Peyer's patch (tissue), 4 donors: ENCODE data around the gene ADPRS.

Experiments
- POLR2A ChIP-seq, 2 donors: fragments of 450-650 bp; IDR thresholded peaks; one replicate each; pipeline ENCODE4 v1.5.1; 2017; ENCODE audit warnings: antibody characterized with exemption in 2 of 2, mild to moderate bottlenecking in 2 of 2, moderate library complexity in 2 of 2
- TF ChIP-seq, protein P1 (sequence below), 6 experiments: fragments of 450-650 bp in 4 of 6; fragments of 200-600 bp in 2 of 6; sonication (generic) in 1 of 6; IDR thresholded peaks; one replicate each; pipeline ENCODE4 v1.5.1; 2017 to 2019; ENCODE audit warnings: antibody characterized with exemption in 6 of 6, mild to moderate bottlenecking in 3 of 6, moderate library complexity in 1 of 6

DNA sequence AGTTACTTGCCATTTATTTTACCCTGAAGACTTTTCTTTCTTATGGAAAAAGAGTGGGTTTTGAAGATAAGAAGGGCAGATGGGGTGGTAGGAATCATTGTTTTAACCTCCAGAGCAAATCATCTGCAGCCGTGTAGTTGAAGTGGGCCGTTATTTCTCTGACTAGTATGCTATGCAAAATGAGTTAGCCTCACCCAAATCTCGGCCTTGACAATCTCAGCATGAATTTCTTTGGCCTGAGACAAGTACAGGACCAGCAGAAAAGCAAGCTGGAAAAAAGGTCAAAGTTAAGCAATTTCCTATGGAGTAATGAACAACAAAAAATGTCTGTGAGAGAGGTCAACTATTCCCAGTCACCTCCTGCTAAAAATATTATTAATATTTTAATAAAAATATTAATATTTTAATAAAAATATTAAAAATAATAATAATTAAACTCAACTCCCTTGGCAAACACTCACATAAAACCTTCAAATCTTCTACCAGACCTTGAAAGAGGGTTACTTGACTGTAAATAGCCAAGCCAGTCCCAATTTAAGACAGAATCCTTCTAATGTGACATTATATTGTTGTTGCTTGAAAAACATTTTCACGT, 11.6 kb upstream of the ADPRS start:
- TF ChIP-seq, protein P1, sequence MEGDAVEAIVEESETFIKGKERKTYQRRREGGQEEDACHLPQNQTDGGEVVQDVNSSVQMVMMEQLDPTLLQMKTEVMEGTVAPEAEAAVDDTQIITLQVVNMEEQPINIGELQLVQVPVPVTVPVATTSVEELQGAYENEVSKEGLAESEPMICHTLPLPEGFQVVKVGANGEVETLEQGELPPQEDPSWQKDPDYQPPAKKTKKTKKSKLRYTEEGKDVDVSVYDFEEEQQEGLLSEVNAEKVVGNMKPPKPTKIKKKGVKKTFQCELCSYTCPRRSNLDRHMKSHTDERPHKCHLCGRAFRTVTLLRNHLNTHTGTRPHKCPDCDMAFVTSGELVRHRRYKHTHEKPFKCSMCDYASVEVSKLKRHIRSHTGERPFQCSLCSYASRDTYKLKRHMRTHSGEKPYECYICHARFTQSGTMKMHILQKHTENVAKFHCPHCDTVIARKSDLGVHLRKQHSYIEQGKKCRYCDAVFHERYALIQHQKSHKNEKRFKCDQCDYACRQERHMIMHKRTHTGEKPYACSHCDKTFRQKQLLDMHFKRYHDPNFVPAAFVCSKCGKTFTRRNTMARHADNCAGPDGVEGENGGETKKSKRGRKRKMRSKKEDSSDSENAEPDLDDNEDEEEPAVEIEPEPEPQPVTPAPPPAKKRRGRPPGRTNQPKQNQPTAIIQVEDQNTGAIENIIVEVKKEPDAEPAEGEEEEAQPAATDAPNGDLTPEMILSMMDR (IDR thresholded peaks at IDR 0.05): no peak
- TF ChIP-seq POLR2A (IDR thresholded peaks at IDR 0.05): no peak
